Measurements from ENCODE around the gene COG3. TPM values are rescaled to one million over a fixed set of nuclear protein-coding genes. Genes with fewer than 3 reads are reported as not detected.

COG3 gene
- total and polyA plus RNA-seq, 2 experiments from 2014 or later = 17.1 to 23.9 TPM

DNA sequence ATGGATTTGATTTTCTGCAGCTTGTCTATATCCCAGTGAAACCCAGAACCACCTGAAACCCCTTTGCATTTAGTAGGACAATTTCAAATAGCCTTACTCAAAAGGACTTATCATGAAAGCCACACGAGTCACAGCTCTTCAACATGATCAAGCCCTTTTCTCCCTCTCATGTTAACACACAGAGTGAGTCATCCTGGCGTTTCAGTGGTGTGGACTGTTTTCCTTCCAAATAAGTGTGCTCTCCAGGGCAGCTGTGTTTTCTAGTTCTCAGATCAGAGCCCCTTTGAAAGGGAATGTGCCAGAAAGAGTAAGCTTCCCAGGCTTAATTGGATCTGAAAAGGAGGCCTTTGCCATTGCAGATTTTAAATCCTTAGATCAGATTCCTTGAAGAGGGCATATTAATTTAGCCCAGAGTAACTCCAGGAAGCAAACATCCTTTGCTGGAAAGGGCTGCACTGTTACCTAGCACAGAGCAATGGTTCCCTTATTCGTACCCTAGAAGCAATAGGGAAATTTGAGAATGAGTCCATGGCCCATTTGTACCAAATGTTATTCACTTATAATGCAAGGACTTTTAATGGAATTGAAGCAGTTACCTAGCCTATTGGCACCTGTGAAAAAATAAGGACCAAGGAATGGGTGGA lies 99.5 kb downstream of the COG3 start (continued):
- TF ChIP-seq, protein P1, sequence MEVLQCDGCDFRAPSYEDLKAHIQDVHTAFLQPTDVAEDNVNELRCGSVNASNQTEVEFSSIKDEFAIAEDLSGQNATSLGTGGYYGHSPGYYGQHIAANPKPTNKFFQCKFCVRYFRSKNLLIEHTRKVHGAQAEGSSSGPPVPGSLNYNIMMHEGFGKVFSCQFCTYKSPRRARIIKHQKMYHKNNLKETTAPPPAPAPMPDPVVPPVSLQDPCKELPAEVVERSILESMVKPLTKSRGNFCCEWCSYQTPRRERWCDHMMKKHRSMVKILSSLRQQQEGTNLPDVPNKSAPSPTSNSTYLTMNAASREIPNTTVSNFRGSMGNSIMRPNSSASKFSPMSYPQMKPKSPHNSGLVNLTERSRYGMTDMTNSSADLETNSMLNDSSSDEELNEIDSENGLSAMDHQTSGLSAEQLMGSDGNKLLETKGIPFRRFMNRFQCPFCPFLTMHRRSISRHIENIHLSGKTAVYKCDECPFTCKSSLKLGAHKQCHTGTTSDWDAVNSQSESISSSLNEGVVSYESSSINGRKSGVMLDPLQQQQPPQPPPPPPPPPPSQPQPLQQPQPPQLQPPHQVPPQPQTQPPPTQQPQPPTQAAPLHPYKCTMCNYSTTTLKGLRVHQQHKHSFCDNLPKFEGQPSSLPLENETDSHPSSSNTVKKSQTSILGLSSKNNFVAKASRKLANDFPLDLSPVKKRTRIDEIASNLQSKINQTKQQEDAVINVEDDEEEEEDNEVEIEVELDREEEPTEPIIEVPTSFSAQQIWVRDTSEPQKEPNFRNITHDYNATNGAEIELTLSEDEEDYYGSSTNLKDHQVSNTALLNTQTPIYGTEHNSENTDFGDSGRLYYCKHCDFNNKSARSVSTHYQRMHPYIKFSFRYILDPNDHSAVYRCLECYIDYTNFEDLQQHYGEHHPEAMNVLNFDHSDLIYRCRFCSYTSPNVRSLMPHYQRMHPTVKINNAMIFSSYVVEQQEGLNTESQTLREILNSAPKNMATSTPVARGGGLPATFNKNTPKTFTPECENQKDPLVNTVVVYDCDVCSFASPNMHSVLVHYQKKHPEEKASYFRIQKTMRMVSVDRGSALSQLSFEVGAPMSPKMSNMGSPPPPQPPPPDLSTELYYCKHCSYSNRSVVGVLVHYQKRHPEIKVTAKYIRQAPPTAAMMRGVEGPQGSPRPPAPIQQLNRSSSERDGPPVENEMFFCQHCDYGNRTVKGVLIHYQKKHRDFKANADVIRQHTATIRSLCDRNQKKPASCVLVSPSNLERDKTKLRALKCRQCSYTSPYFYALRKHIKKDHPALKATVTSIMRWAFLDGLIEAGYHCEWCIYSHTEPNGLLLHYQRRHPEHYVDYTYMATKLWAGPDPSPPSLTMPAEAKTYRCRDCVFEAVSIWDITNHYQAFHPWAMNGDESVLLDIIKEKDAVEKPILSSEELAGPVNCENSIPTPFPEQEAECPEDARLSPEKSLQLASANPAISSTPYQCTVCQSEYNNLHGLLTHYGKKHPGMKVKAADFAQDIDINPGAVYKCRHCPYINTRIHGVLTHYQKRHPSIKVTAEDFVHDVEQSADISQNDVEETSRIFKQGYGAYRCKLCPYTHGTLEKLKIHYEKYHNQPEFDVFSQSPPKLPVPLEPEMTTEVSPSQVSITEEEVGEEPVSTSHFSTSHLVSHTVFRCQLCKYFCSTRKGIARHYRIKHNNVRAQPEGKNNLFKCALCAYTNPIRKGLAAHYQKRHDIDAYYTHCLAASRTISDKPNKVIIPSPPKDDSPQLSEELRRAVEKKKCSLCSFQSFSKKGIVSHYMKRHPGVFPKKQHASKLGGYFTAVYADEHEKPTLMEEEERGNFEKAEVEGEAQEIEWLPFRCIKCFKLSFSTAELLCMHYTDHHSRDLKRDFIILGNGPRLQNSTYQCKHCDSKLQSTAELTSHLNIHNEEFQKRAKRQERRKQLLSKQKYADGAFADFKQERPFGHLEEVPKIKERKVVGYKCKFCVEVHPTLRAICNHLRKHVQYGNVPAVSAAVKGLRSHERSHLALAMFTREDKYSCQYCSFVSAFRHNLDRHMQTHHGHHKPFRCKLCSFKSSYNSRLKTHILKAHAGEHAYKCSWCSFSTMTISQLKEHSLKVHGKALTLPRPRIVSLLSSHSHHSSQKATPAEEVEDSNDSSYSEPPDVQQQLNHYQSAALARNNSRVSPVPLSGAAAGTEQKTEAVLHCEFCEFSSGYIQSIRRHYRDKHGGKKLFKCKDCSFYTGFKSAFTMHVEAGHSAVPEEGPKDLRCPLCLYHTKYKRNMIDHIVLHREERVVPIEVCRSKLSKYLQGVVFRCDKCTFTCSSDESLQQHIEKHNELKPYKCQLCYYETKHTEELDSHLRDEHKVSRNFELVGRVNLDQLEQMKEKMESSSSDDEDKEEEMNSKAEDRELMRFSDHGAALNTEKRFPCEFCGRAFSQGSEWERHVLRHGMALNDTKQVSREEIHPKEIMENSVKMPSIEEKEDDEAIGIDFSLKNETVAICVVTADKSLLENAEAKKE (CRISPR knock-in tag; IDR thresholded peaks at IDR 0.05) = no peak
- no peak for TF ChIP-seq EZH2 (IDR thresholded peaks at IDR 0.05; ENCODE audit: low read depth, unreplicated experiment)

DNA sequence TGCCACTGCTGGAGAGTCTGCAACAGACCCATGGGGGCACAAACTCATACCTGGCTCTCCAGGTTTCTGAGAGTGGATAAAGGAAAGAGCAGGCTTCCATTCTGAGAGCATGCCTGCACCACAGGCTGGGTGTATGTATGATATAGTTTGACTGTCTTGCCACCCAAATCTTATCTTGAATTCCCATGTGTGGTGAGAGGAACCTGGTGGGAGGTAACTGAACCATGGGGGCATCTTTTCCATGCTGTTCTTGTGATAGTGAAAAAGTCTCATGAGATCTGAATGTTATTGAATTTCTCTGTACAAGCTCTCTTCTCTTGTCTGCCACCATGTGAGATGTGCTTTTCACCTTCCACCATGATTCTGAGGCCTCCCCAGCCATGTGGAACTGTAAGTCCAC lies 100.6 kb downstream of the COG3 start:
- Histone ChIP-seq H4K20me1 (replicated peaks; ENCODE audit: insufficient read depth) (no peaks in the 10 kb centered on the region), H3K27me3 (ENCODE audit: insufficient read depth) (no peaks in the 10 kb centered on the region), H3K79me2 (replicated peaks; ENCODE audit: insufficient read depth) (no peaks in the 10 kb centered on the region), H3K27ac (ENCODE audit: low read depth) (no peak overlapping the region), H2AFZ (no peak overlapping the region), H3F3A (replicated peaks; ENCODE audit: low read depth) (no peaks in the 10 kb centered on the region), H3K4me3 (no peak overlapping the region), H3K4me1 (ENCODE audit: insufficient read depth) (no peaks in the 10 kb centered on the region), H3K4me2 (no peak overlapping the region), H3K36me3 (ENCODE audit: insufficient read depth) (no peaks in the 10 kb centered on the region), H3K9me2 (ENCODE audit: insufficient read depth) (peaks cover 7% of the 10 kb centered on the region; the same call in 1 of the 2 replicates)
- Mint-ChIP-seq H3K4me1 (peaks cover 7% of the 10 kb centered on the region; the same call in 2 of the 3 replicates), H3K27ac (no peak overlapping the region), H3K4me3 (no peak overlapping the region), H3K27me3 (ENCODE audit: insufficient read depth, low read depth, poor library complexity) (no peaks in the 10 kb centered on the region), H3K36me3 (ENCODE audit: low read depth) (peaks cover 22% of the 10 kb centered on the region), H3K9me3 (peaks cover 29% of the 10 kb centered on the region)
- no peak for DNase-seq (ENCODE audit: low spot score)
- ATAC-seq = no peak
- TF ChIP-seq CREB1 (CRISPR knock-in tag; IDR thresholded peaks at IDR 0.05; ENCODE audit: low read depth) = no peak
- TF ChIP-seq, protein P2, sequence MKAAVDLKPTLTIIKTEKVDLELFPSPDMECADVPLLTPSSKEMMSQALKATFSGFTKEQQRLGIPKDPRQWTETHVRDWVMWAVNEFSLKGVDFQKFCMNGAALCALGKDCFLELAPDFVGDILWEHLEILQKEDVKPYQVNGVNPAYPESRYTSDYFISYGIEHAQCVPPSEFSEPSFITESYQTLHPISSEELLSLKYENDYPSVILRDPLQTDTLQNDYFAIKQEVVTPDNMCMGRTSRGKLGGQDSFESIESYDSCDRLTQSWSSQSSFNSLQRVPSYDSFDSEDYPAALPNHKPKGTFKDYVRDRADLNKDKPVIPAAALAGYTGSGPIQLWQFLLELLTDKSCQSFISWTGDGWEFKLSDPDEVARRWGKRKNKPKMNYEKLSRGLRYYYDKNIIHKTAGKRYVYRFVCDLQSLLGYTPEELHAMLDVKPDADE (IDR thresholded peaks at IDR 0.05) = no peak
- TF ChIP-seq JUNB (IDR thresholded peaks at IDR 0.05; ENCODE audit: unreplicated experiment) = no peak
- TF ChIP-seq, protein P1 (CRISPR knock-in tag; IDR thresholded peaks at IDR 0.05) = no peak
- no peak for TF ChIP-seq NANOG (IDR thresholded peaks at IDR 0.05; ENCODE audit: borderline replicate concordance)

All from GM23338 (cell line).